CD4-positive, alpha-beta T cell (primary cell): Measurements from ENCODE around the gene FUT1. TPM values are rescaled to one million over a fixed set of nuclear protein-coding genes. Genes with fewer than 3 reads are reported as not detected.

Experiments
- ATAC-seq: fragments of 200-7000 bp; cut with Tn5 transposase; one replicate; pipeline ENCODE4 v1.10.0; 2022; ENCODE audit warnings: mild to moderate bottlenecking; ENCODE audit not compliant: poor library complexity
- CTCF ChIA-PET: fragments of 350-600 bp; sonication (Branson Sonifier 250); formaldehyde crosslinking; loops from one replicate; lab custom pipeline; 2021; ENCODE audit warnings: antibody characterized with exemption, inconsistent platforms; lab: Charles Lee
- POLR2A ChIA-PET: fragments of 350-600 bp; sonication (Branson Sonifier 250); formaldehyde crosslinking; loops from one replicate; lab custom pipeline; 2021; ENCODE audit warnings: antibody characterized with exemption, inconsistent platforms; lab: Charles Lee
- DNase-seq, 14 experiments: peaks; one replicate each; pipeline ENCODE4 v3.0.0-alpha.2; 2013 to 2020; ENCODE audit warnings: mixed read lengths in 2 of 14
- H3K27ac ChIP-seq, 2 donors: one replicate each; pipeline versions ENCODE4 v1.5.1 to v1.7.0; 2013; ENCODE audit warnings: low read length in 2 of 2, low read depth in 1 of 2, mild to moderate bottlenecking in 1 of 2
- H3K27me3 ChIP-seq, 2 experiments: 1 replicate in 1 of 2; 2 replicates in 1 of 2; pipeline versions ENCODE4 v1.6.1 to v1.7.0; 2013; ENCODE audit warnings: low read length in 2 of 2, control low read depth in 1 of 2, mild to moderate bottlenecking in 1 of 2, moderate library complexity in 1 of 2; ENCODE audit not compliant: insufficient read depth in 2 of 2, control insufficient read depth in 1 of 2
- H3K36me3 ChIP-seq: one replicate; pipeline ENCODE4 v1.6.1; 2013; ENCODE audit warnings: low read length, control low read depth; ENCODE audit not compliant: insufficient read depth
- H3K4me1 ChIP-seq: one replicate; pipeline ENCODE4 v1.6.1; 2013; ENCODE audit warnings: low read length, control low read depth; ENCODE audit not compliant: insufficient read depth
- H3K4me3 ChIP-seq: one replicate; pipeline ENCODE4 v1.5.1; 2013; ENCODE audit warnings: mild to moderate bottlenecking, low read length, moderate library complexity
- H3K9me3 ChIP-seq, 2 experiments: 1 replicate in 1 of 2; 2 replicates in 1 of 2; pipeline versions ENCODE4 v1.6.1 to v1.7.0; 2013; ENCODE audit warnings: low read length in 2 of 2, mild to moderate bottlenecking in 2 of 2, control low read depth in 1 of 2, moderate library complexity in 1 of 2; ENCODE audit not compliant: control insufficient read depth in 1 of 2, insufficient read depth in 1 of 2
- H3K27ac Mint-ChIP-seq: one replicate; pipeline ENCODE4 v1.8.0; 2020; ENCODE audit warnings: mixed read lengths
- H3K27me3 Mint-ChIP-seq: one replicate; pipeline ENCODE4 v1.8.0; 2021; ENCODE audit warnings: mixed read lengths
- H3K36me3 Mint-ChIP-seq: one replicate; pipeline ENCODE4 v1.8.0; 2021; ENCODE audit warnings: low read depth, mixed read lengths
- H3K4me1 Mint-ChIP-seq: one replicate; pipeline ENCODE4 v1.8.0; 2021; ENCODE audit warnings: low read depth, mixed read lengths
- H3K4me3 Mint-ChIP-seq: one replicate; pipeline ENCODE4 v1.8.0; 2020; ENCODE audit warnings: mild to moderate bottlenecking, mixed read lengths
- H3K9me3 Mint-ChIP-seq: one replicate; pipeline ENCODE4 v1.8.0; 2020; ENCODE audit warnings: mixed read lengths
- CTCF ChIP-seq: fragments of 200-600 bp; IDR thresholded peaks from one replicate; pipeline ENCODE4 v1.8.0; 2022; ENCODE audit warnings: antibody characterized with exemption, mild to moderate bottlenecking
- intact Hi-C, 2 experiments: fragments of 100-400 bp; cut with DNase I in 1 of 2; cut with micrococcal nuclease in 1 of 2; formaldehyde crosslinking; loops; one replicate each; pipeline versions ENCODE4 v1.15.1 to v1.9.0; 2023 to 2025; cut with DNase I, micrococcal nuclease
- total RNA-seq, 174 experiments: library from RNA in 2 of 174; stranded (reverse) in 2 of 174; gene quantifications; one replicate each; pipeline ENCODE4 v1.2.3 and lab custom pipeline; 2021 to 2026

The FUT1 gene
- total RNA-seq, 2 experiments from 2014 or later = not detected

- intact Hi-C loops = loop anchor here (1.0 to 10.0 kb wide), 5 partner anchors 23 to 210 kb away; partner anchors contain the start of gene CA11 (in 1 of the 2)
- POLR2A ChIA-PET = interaction anchor here (0.7 to 2.9 kb wide), 7 partner anchors 10 to 279 kb away, joined by 3 to 21 read pairs (median 4); partner anchors contain the start of genes CA11 and RUVBL2
These were observed 37.4 kb downstream of the FUT1 start for GRCh38 chr19:48714759-48715675.

GRCh38 chr19:48713864-48714755 is 38.3 kb downstream of the FUT1 start:
- Histone ChIP-seq H3K36me3 (no peaks in the 10 kb centered on the region), H3K4me3 (peak overlapping the region; percentile 68), H3K4me1 (peaks cover 25% of the 10 kb centered on the region), H3K27ac (peak overlapping the region; percentile 23 to 41), H3K27me3 (no peaks in the 10 kb centered on the region), H3K9me3 (no peaks in the 10 kb centered on the region)
- H3K4me3 Mint-ChIP-seq = peak overlapping the region; percentile 88
- CTCF ChIA-PET = interaction anchor here (1.0 to 3.2 kb wide), 4 partner anchors 25 to 81 kb away, joined by 3 to 14 read pairs (median 4); no protein-coding TSS in a partner anchor
- ATAC-seq (peak; percentile 93), DNase-seq (peak; percentile 94 to 99 (median 96))
- POLR2A ChIA-PET = interaction anchor here (0.6 to 2.9 kb wide), 10 partner anchors 11 to 280 kb away, joined by 3 to 21 read pairs (median 3); partner anchors contain the start of genes CA11 and RUVBL2
- peaks cover 21% of the 10 kb centered on the region for H3K4me1 Mint-ChIP-seq
- H3K36me3 Mint-ChIP-seq = no peaks in the 10 kb centered on the region
- no peaks in the 10 kb centered on the region for H3K27me3 Mint-ChIP-seq
- no peaks in the 10 kb centered on the region for H3K9me3 Mint-ChIP-seq
- H3K27ac Mint-ChIP-seq = peak overlapping the region; percentile 50
- intact Hi-C loops = loop anchor here (1.0 to 10.0 kb wide), 5 partner anchors 24 to 209 kb away; partner anchors contain the start of gene CA11 (in 1 of the 2)
- no peak for TF ChIP-seq CTCF

More at GRCh38 chr19:48714759-48715675, 37.4 kb downstream of the FUT1 start:
- peak overlapping the region; percentile 23 to 41 for H3K27ac ChIP-seq
- H3K4me3 ChIP-seq = peak overlapping the region; percentile 68
- Mint-ChIP-seq H3K4me3 (peak overlapping the region; percentile 81), H3K27me3 (no peaks in the 10 kb centered on the region), H3K27ac (peak overlapping the region; percentile 50), H3K9me3 (no peaks in the 10 kb centered on the region), H3K36me3 (no peaks in the 10 kb centered on the region), H3K4me1 (peaks cover 21% of the 10 kb centered on the region)
- no peaks in the 10 kb centered on the region for H3K9me3 ChIP-seq
- peak in 1 of 14 experiments; percentile 37 for DNase-seq
- H3K27me3 ChIP-seq = no peaks in the 10 kb centered on the region
- no peak for TF ChIP-seq CTCF
- CTCF ChIA-PET = interaction anchor here (1.0 to 2.2 kb wide), 2 partner anchors 24 to 80 kb away, joined by 3 to 6 read pairs; no protein-coding TSS in a partner anchor
- no peaks in the 10 kb centered on the region for H3K36me3 ChIP-seq
- peaks cover 25% of the 10 kb centered on the region for H3K4me1 ChIP-seq
- no peak for ATAC-seq
